ENCODE data around the gene TEX9.

TEX9 gene

GRCh38 chr15:56459096-56459495, 93.9 kb downstream of the TEX9 start:
- no peak for ATAC-seq
- TF ChIP-seq, protein P1, sequence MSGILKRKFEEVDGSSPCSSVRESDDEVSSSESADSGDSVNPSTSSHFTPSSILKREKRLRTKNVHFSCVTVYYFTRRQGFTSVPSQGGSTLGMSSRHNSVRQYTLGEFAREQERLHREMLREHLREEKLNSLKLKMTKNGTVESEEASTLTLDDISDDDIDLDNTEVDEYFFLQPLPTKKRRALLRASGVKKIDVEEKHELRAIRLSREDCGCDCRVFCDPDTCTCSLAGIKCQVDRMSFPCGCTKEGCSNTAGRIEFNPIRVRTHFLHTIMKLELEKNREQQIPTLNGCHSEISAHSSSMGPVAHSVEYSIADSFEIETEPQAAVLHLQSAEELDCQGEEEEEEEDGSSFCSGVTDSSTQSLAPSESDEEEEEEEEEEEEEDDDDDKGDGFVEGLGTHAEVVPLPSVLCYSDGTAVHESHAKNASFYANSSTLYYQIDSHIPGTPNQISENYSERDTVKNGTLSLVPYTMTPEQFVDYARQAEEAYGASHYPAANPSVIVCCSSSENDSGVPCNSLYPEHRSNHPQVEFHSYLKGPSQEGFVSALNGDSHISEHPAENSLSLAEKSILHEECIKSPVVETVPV (CRISPR knock-in tag; IDR thresholded peaks at IDR 0.05) = no peak
- TF ChIP-seq PPARA (CRISPR knock-in tag; IDR thresholded peaks at IDR 0.05; ENCODE audit: borderline replicate concordance) (no peak), TCF4 (CRISPR knock-in tag; IDR thresholded peaks at IDR 0.05; ENCODE audit: borderline replicate concordance) (no peak), ESRRG (CRISPR knock-in tag; IDR thresholded peaks at IDR 0.05) (no peak), ZFP3 (CRISPR knock-in tag; IDR thresholded peaks at IDR 0.05) (no peak), ISL1 (CRISPR knock-in tag; IDR thresholded peaks at IDR 0.05) (no peak), TSHZ2 (CRISPR knock-in tag; IDR thresholded peaks at IDR 0.05) (no peak), GLIS3 (CRISPR knock-in tag; IDR thresholded peaks at IDR 0.05) (no peak), ZNF8 (CRISPR knock-in tag; IDR thresholded peaks at IDR 0.05) (no peak), OSR1 (CRISPR knock-in tag; IDR thresholded peaks at IDR 0.05) (no peak), ARNTL (CRISPR knock-in tag; IDR thresholded peaks at IDR 0.05; ENCODE audit: borderline replicate concordance, low read depth) (no peak), BACH2 (CRISPR knock-in tag; IDR thresholded peaks at IDR 0.05; ENCODE audit: borderline replicate concordance) (no peak), ZNF565 (CRISPR knock-in tag; conservative IDR thresholded peaks at IDR 0.05; ENCODE audit: low read depth) (no peak), ZC3H10 (CRISPR knock-in tag; IDR thresholded peaks at IDR 0.05) (no peak), RARB (CRISPR knock-in tag; IDR thresholded peaks at IDR 0.05) (no peak), TOX (CRISPR knock-in tag; IDR thresholded peaks at IDR 0.05; ENCODE audit: borderline replicate concordance) (no peak)
- TF ChIP-seq, protein P2, sequence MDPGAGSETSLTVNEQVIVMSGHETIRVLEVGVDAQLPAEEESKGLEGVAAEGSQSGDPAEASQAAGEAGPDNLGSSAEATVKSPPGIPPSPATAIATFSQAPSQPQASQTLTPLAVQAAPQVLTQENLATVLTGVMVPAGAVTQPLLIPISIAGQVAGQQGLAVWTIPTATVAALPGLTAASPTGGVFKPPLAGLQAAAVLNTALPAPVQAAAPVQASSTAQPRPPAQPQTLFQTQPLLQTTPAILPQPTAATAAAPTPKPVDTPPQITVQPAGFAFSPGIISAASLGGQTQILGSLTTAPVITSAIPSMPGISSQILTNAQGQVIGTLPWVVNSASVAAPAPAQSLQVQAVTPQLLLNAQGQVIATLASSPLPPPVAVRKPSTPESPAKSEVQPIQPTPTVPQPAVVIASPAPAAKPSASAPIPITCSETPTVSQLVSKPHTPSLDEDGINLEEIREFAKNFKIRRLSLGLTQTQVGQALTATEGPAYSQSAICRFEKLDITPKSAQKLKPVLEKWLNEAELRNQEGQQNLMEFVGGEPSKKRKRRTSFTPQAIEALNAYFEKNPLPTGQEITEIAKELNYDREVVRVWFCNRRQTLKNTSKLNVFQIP (CRISPR knock-in tag; IDR thresholded peaks at IDR 0.05; ENCODE audit: borderline replicate concordance, low read depth) = no peak

DNA sequence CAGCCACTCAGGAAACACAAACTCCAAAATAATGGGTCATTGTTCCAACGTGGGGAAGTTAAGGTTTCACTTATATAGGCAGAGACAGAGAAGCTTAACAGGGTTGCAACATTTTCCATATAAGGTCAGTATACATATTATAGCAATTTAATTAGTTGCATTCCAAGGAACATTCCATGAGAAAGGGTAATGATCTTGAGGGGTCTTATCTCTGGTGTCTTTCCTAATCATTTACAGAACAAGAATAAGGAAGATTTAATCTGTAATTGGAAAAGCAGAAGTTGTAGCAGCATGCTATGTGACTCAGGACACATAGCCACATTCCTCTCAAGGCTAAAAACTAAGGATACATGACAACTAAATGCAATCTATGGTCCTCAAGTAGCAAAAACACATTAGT, 94.8 kb downstream of the TEX9 start:
- peak; percentile 15; the same call in 1 of the 3 replicates for ATAC-seq
- no peak for TF ChIP-seq ZFP30 (CRISPR knock-in tag; IDR thresholded peaks at IDR 0.05)
- TF ChIP-seq, protein P1 (CRISPR knock-in tag; IDR thresholded peaks at IDR 0.05) = no peak
- TF ChIP-seq ISL1 (CRISPR knock-in tag; IDR thresholded peaks at IDR 0.05) = peak; percentile 83
- TF ChIP-seq ZNF8 (CRISPR knock-in tag; IDR thresholded peaks at IDR 0.05) = no peak

GRCh38 chr15:56460947-56461346, 95.7 kb downstream of the TEX9 start:
- TF ChIP-seq PPARA (CRISPR knock-in tag; IDR thresholded peaks at IDR 0.05; ENCODE audit: borderline replicate concordance) (no peak), RARB (CRISPR knock-in tag; IDR thresholded peaks at IDR 0.05) (no peak), ZNF8 (CRISPR knock-in tag; IDR thresholded peaks at IDR 0.05) (no peak), BACH2 (CRISPR knock-in tag; IDR thresholded peaks at IDR 0.05; ENCODE audit: borderline replicate concordance) (no peak), CSDC2 (CRISPR knock-in tag; IDR thresholded peaks at IDR 0.05) (no peak), ZNF565 (CRISPR knock-in tag; conservative IDR thresholded peaks at IDR 0.05; ENCODE audit: low read depth) (no peak), ISL1 (CRISPR knock-in tag; IDR thresholded peaks at IDR 0.05) (no peak), TCF4 (CRISPR knock-in tag; IDR thresholded peaks at IDR 0.05; ENCODE audit: borderline replicate concordance) (no peak), ESRRG (CRISPR knock-in tag; IDR thresholded peaks at IDR 0.05) (no peak), TOX (CRISPR knock-in tag; IDR thresholded peaks at IDR 0.05; ENCODE audit: borderline replicate concordance) (no peak)
- TF ChIP-seq, protein P1 (CRISPR knock-in tag; IDR thresholded peaks at IDR 0.05) = no peak
- TF ChIP-seq, protein P3, sequence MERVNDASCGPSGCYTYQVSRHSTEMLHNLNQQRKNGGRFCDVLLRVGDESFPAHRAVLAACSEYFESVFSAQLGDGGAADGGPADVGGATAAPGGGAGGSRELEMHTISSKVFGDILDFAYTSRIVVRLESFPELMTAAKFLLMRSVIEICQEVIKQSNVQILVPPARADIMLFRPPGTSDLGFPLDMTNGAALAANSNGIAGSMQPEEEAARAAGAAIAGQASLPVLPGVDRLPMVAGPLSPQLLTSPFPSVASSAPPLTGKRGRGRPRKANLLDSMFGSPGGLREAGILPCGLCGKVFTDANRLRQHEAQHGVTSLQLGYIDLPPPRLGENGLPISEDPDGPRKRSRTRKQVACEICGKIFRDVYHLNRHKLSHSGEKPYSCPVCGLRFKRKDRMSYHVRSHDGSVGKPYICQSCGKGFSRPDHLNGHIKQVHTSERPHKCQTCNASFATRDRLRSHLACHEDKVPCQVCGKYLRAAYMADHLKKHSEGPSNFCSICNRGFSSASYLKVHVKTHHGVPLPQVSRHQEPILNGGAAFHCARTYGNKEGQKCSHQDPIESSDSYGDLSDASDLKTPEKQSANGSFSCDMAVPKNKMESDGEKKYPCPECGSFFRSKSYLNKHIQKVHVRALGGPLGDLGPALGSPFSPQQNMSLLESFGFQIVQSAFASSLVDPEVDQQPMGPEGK (CRISPR knock-in tag; IDR thresholded peaks at IDR 0.05; ENCODE audit: borderline replicate concordance) = no peak
- no peak for ATAC-seq
